HEK293 (cell line): ENCODE measurements around the gene CDH18.

ENCODE experiments used
- CTCF ChIA-PET: fragments of 350-600 bp; formaldehyde crosslinking; extraction: SDS; loops from one replicate; lab custom pipeline; 2021; ENCODE audit warnings: antibody characterized with exemption; lab: Yijun Ruan, JAX
- POLR2A ChIA-PET: fragments of 300-600 bp; formaldehyde crosslinking; extraction: SDS; loops from one replicate; lab custom pipeline; 2020; ENCODE audit warnings: antibody characterized with exemption, inconsistent platforms; lab: Yijun Ruan, JAX
- H3K27ac ChIP-seq: fragments of 200-500 bp; sonication (Bioruptor generic); 2 replicates; pipeline ENCODE4 v1.5.1; 2014; ENCODE audit warnings: low read depth, low read length, control low read depth, inconsistent platforms; ENCODE audit errors: extremely low read depth
- H3K36me3 ChIP-seq, 2 experiments: fragments of 200-500 bp in 1 of 2; sonication (Bioruptor generic) in 1 of 2; 1 replicate in 1 of 2; 2 replicates in 1 of 2; pipeline ENCODE4 v1.5.1; 2014 to 2017; ENCODE audit warnings: inconsistent platforms in 2 of 2, low read length in 2 of 2; ENCODE audit not compliant: control insufficient read depth in 2 of 2, insufficient read depth in 1 of 2
- H3K4me1 ChIP-seq: fragments of 200-500 bp; sonication (Bioruptor generic); 2 replicates; pipeline ENCODE4 v1.5.1; 2014; ENCODE audit warnings: mild to moderate bottlenecking, low read length, inconsistent platforms; ENCODE audit not compliant: control insufficient read depth, insufficient read depth
- H3K4me3 ChIP-seq: 2 replicates; pipeline ENCODE4 v1.5.1; 2011; ENCODE audit warnings: low read depth, mild to moderate bottlenecking, control low read depth, low read length, moderate library complexity
- H3K9me3 ChIP-seq: fragments of 200-500 bp; sonication (Bioruptor generic); 2 replicates; pipeline ENCODE4 v1.5.1; 2014; ENCODE audit warnings: low read depth, low read length, inconsistent platforms; ENCODE audit not compliant: control insufficient read depth, insufficient read depth
- GFI1B ChIP-seq: fragments of 450-650 bp; formaldehyde crosslinking; IDR thresholded peaks from 2 replicates; pipeline ENCODE4 v1.5.1; 2016; ENCODE audit warnings: missing biosample characterization, missing genetic modification characterization
- GLI2 ChIP-seq: fragments of 450-650 bp; formaldehyde crosslinking; IDR thresholded peaks from 2 replicates; pipeline ENCODE4; 2017; ENCODE audit warnings: missing biosample characterization, missing genetic modification characterization, low read depth, borderline replicate concordance
- OSR2 ChIP-seq: fragments of 450-650 bp; formaldehyde crosslinking; IDR thresholded peaks from 2 replicates; pipeline ENCODE4 v1.5.1; 2016; ENCODE audit warnings: missing biosample characterization, missing genetic modification characterization
- PATZ1 ChIP-seq: fragments of 450-650 bp; formaldehyde crosslinking; IDR thresholded peaks from 2 replicates; pipeline ENCODE4 v1.5.1; 2016; ENCODE audit warnings: missing biosample characterization, missing genetic modification characterization
- REST ChIP-seq: fragments of 450-650 bp; formaldehyde crosslinking; IDR thresholded peaks from 2 replicates; pipeline ENCODE4 v1.5.1; 2016; ENCODE audit warnings: missing biosample characterization, missing genetic modification characterization
- SP3 ChIP-seq: fragments of 450-650 bp; formaldehyde crosslinking; IDR thresholded peaks from 2 replicates; pipeline ENCODE4 v1.5.1; 2016; ENCODE audit warnings: missing biosample characterization, missing genetic modification characterization
- ZBTB7A ChIP-seq: fragments of 450-650 bp; formaldehyde crosslinking; IDR thresholded peaks from 2 replicates; pipeline ENCODE4 v1.5.1; 2016; ENCODE audit warnings: low read depth, missing biosample characterization, missing genetic modification characterization
- ZNF146 ChIP-seq: fragments of 450-650 bp; formaldehyde crosslinking; IDR thresholded peaks from 2 replicates; pipeline ENCODE4 v1.5.1; 2016; ENCODE audit warnings: missing biosample characterization, missing genetic modification characterization
- ZNF148 ChIP-seq: fragments of 450-650 bp; formaldehyde crosslinking; IDR thresholded peaks from 2 replicates; pipeline ENCODE4 v1.5.0; 2017; ENCODE audit warnings: missing biosample characterization, missing genetic modification characterization, borderline replicate concordance
- ZNF2 ChIP-seq: fragments of 450-650 bp; formaldehyde crosslinking; IDR thresholded peaks from 2 replicates; pipeline ENCODE4 v1.5.1; 2016; ENCODE audit warnings: missing biosample characterization, missing genetic modification characterization
- ZNF24 ChIP-seq: fragments of 450-650 bp; formaldehyde crosslinking; IDR thresholded peaks from 2 replicates; pipeline ENCODE4 v1.5.1; 2016; ENCODE audit warnings: missing biosample characterization, missing genetic modification characterization
- ZNF426 ChIP-seq: fragments of 450-650 bp; formaldehyde crosslinking; IDR thresholded peaks from 2 replicates; pipeline ENCODE4 v1.5.1; 2017; ENCODE audit warnings: missing biosample characterization, missing genetic modification characterization, mild to moderate bottlenecking, inconsistent platforms, moderate library complexity
- ZNF521 ChIP-seq: fragments of 450-650 bp; formaldehyde crosslinking; IDR thresholded peaks from 2 replicates; pipeline ENCODE4 v1.5.1; 2017; ENCODE audit warnings: missing biosample characterization, mild to moderate bottlenecking, missing genetic modification characterization
- ZNF549 ChIP-seq: fragments of 450-650 bp; IDR thresholded peaks from 2 replicates; pipeline ENCODE4 v1.5.1; 2018; ENCODE audit warnings: missing biosample characterization, missing genetic modification characterization, mild to moderate bottlenecking, inconsistent platforms, moderate library complexity
- ZSCAN5A ChIP-seq: fragments of 450-650 bp; formaldehyde crosslinking; IDR thresholded peaks from 2 replicates; pipeline ENCODE4 v1.5.1; 2016; ENCODE audit warnings: missing biosample characterization, missing genetic modification characterization

Gene CDH18

GRCh38 chr5:19676895-19677294 lies 311.1 kb downstream of the CDH18 start:
- CTCF ChIA-PET, result no interaction called here
- no peaks in the 10 kb centered on the region for H3K4me1 ChIP-seq
- POLR2A ChIA-PET, result no interaction called here
- H3K4me3 ChIP-seq, result no peak overlapping the region
- H3K9me3 ChIP-seq, result no peaks in the 10 kb centered on the region; the same call in 1 of the 2 replicates
- no peak overlapping the region for H3K27ac ChIP-seq
- H3K36me3 ChIP-seq, result no peaks in the 10 kb centered on the region
- no peak for TF ChIP-seq REST (tag by site-specific recombination)
- no peak for TF ChIP-seq PATZ1 (tag by site-specific recombination)

- TF ChIP-seq GFI1B (tag by site-specific recombination) (no peak), ZNF2 (no peak), ZNF426 (tag by site-specific recombination) (no peak), SP3 (no peak), GLI2 (tag by site-specific recombination) (no peak), ZNF148 (tag by site-specific recombination) (no peak), OSR2 (no peak), ZNF549 (tag by site-specific recombination) (no peak), ZBTB7A (tag by site-specific recombination) (no peak), ZSCAN5A (no peak), ZNF521 (tag by site-specific recombination) (no peak), ZNF24 (tag by site-specific recombination) (no peak), ZNF146 (no peak)
- ChIA-PET POLR2A (no interaction called here), CTCF (interaction anchor here (0.7 kb wide), 2 partner anchors 566 to 1193 kb away, joined by 3 read pairs; no protein-coding TSS in a partner anchor)
- Histone ChIP-seq H3K4me1 (no peaks in the 10 kb centered on the region), H3K4me3 (no peak overlapping the region), H3K9me3 (no peaks in the 10 kb centered on the region), H3K36me3 (no peaks in the 10 kb centered on the region), H3K27ac (no peak overlapping the region)
Measured at GRCh38 chr5:19660679-19661078, 327.3 kb downstream of the CDH18 start.
